Measurements from ENCODE around the gene GMPR.

GRCh38 chr6:16199804-16200203 is 38.6 kb upstream of the GMPR start:
- no peak for TF ChIP-seq CTCF (optimal IDR thresholded peaks at IDR 0.05 in 1 of 3, IDR thresholded peaks at IDR 0.05 in 1 of 3, conservative IDR thresholded peaks at IDR 0.05 in 1 of 3; ENCODE audit: extremely low read depth in 1 of 3, insufficient read depth in 2 of 3, low read length in 3 of 3)
- no peak for TF ChIP-seq EZH2 (IDR thresholded peaks at IDR 0.05; ENCODE audit: low read length)

Measured in keratinocyte (primary cell).